ENCODE measurements around the gene TRAPPC3L. TPM values are rescaled to one million over a fixed set of nuclear protein-coding genes. Genes with fewer than 3 reads are reported as not detected.

Gene TRAPPC3L
- not detected in 2 replicates for polyA plus RNA-seq (2013)

DNA sequence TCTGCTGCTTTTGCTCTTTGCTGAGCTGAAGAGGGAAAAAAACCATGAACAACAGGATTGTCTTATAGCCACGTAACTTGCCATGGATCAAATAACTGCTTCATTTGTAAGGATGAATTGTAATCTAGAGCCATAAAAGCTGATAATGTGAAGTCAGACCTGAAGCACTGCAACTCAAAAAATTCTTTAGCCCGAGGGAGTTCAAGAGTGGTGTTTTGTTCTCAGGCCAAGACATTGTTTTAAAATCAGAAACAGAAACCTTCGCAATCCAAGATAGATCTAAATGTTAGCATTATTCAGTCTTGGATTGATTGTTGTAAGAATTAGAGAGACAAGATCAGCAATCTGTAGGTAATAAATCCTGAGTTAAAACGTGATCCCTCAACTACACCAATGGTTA lies at the start of gene TRAPPC3L:
Gene TRAPPC3L, minus strand, starts transcription at position 34 of the 400 bp plus-strand sequence. CDS start 170 bp downstream, outside the sequence.
- WGBS (ENCODE audit: extremely low coverage, insufficient coverage, insufficient read length), result no CpG with 5 or more reads among the region's 4 CpGs
- no peaks in the 10 kb centered on the region for H3K9me3 ChIP-seq (ENCODE audit: insufficient read depth, low read depth, low read length)
- no peak for DNase-seq

DNA sequence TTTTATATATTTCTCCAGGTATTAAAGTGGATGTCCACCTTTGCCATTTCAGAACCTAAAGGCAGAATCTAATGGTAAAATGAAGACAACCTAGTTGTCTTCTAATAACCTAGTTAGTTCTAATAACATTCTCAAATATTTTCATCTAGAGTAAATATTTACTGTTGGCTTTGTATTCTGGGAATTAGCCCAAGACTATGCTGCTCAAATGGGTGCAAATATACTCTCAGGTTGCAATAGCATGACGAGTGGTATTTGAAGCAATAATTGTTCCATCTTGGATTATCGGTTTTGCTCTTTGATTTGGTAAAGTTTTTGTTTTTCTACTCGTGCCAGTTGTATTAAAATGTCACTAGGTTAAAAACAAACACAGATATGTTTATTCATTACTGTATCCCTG lies 49.8 kb upstream of the TRAPPC3L start:
- no peak overlapping the region for H3K18ac ChIP-seq (ENCODE audit: low read length)
- no peak overlapping the region for H3K14ac ChIP-seq (ENCODE audit: low read length)

More for the DNA sequence above, at the start of gene TRAPPC3L:
- Histone ChIP-seq H3K27ac (ENCODE audit: low read depth, low read length) (no peak within 1 kb of the TSS), H3K79me2 (ENCODE audit: control insufficient read depth, insufficient read depth, low read length, poor library complexity) (no peaks in the 10 kb centered on the region), H3K79me1 (ENCODE audit: low read length) (no peaks in the 10 kb centered on the region), H3K9ac (ENCODE audit: low read length) (no peak within 1 kb of the TSS), H2AK5ac (ENCODE audit: low read length) (no peak within 1 kb of the TSS), H4K91ac (ENCODE audit: low read depth, low read length) (no peak within 1 kb of the TSS), H2BK12ac (ENCODE audit: low read length) (no peak within 1 kb of the TSS), H3K27me3 (ENCODE audit: insufficient read depth, low read length) (no peaks in the 10 kb centered on the region), H3K14ac (ENCODE audit: low read length) (no peak within 1 kb of the TSS), H3K18ac (ENCODE audit: low read length) (no peak within 1 kb of the TSS), H3K4me1 (ENCODE audit: control insufficient read depth in 1 of 2, insufficient read depth in 2 of 2, low read length in 2 of 2) (no peaks in the 10 kb centered on the region), H3K4me3 (ENCODE audit: low read depth, low read length) (no peak within 1 kb of the TSS), H3K36me3 (ENCODE audit: control insufficient read depth in 1 of 2, insufficient read depth in 2 of 2, low read length in 2 of 2) (no peaks in the 10 kb centered on the region), H4K8ac (ENCODE audit: low read depth, low read length) (no peak within 1 kb of the TSS), H3K23ac (ENCODE audit: low read length) (no peak within 1 kb of the TSS), H3K4ac (ENCODE audit: low read depth, low read length) (no peak within 1 kb of the TSS), H2BK5ac (ENCODE audit: low read depth, low read length, poor library complexity) (no peak within 1 kb of the TSS), H3K4me2 (ENCODE audit: low read length) (no peak within 1 kb of the TSS), H4K12ac (ENCODE audit: low read depth, low read length) (no peak within 1 kb of the TSS), H2BK120ac (ENCODE audit: insufficient read depth, low read length, poor library complexity) (no peak within 1 kb of the TSS), H2AFZ (ENCODE audit: insufficient read depth, low read length, poor library complexity) (no peak within 1 kb of the TSS)

GRCh38 chr6:116586738-116587137 lies 41.3 kb upstream of the TRAPPC3L start:
- Histone ChIP-seq H3K4me3 (ENCODE audit: low read depth, low read length) (no peak overlapping the region), H3K27ac (ENCODE audit: low read depth, low read length) (no peak overlapping the region), H3K18ac (ENCODE audit: low read length) (no peak overlapping the region), H3K23ac (ENCODE audit: low read length) (no peak overlapping the region), H3K4me2 (ENCODE audit: low read length) (no peak overlapping the region), H2AFZ (ENCODE audit: insufficient read depth, low read length, poor library complexity) (no peak overlapping the region), H2BK120ac (ENCODE audit: insufficient read depth, low read length, poor library complexity) (no peak overlapping the region), H2AK5ac (ENCODE audit: low read length) (no peak overlapping the region), H3K4ac (ENCODE audit: low read depth, low read length) (no peak overlapping the region), H4K91ac (ENCODE audit: low read depth, low read length) (no peak overlapping the region), H3K27me3 (ENCODE audit: insufficient read depth, low read length) (no peaks in the 10 kb centered on the region), H3K9ac (ENCODE audit: low read length) (no peak overlapping the region), H3K4me1 (ENCODE audit: control insufficient read depth in 1 of 2, insufficient read depth in 2 of 2, low read length in 2 of 2) (no peaks in the 10 kb centered on the region), H3K14ac (ENCODE audit: low read length) (no peak overlapping the region), H2BK5ac (ENCODE audit: low read depth, low read length, poor library complexity) (no peak overlapping the region), H4K12ac (ENCODE audit: low read depth, low read length) (no peak overlapping the region), H3K36me3 (ENCODE audit: control insufficient read depth in 1 of 2, insufficient read depth in 2 of 2, low read length in 2 of 2) (peaks cover 2 to 8% of the 10 kb centered on the region in 2 experiments), H4K8ac (ENCODE audit: low read depth, low read length) (no peak overlapping the region), H3K9me3 (ENCODE audit: insufficient read depth, low read depth, low read length) (no peaks in the 10 kb centered on the region), H2BK12ac (ENCODE audit: low read length) (no peak overlapping the region), H3K79me2 (ENCODE audit: control insufficient read depth, insufficient read depth, low read length, poor library complexity) (no peaks in the 10 kb centered on the region), H3K79me1 (ENCODE audit: low read length) (no peaks in the 10 kb centered on the region)
- DNase-seq, result no peak
- WGBS (ENCODE audit: extremely low coverage, insufficient coverage, insufficient read length), result no CpG with 5 or more reads among the region's 2 CpGs

More for the DNA sequence above, 49.8 kb upstream of the TRAPPC3L start:
- H2AFZ ChIP-seq (ENCODE audit: insufficient read depth, low read length, poor library complexity), result no peak overlapping the region
- no peak overlapping the region for H2BK12ac ChIP-seq (ENCODE audit: low read length)
- no peak overlapping the region for H3K23ac ChIP-seq (ENCODE audit: low read length)
- no peak overlapping the region for H2BK120ac ChIP-seq (ENCODE audit: insufficient read depth, low read length, poor library complexity)
- no peak overlapping the region for H4K12ac ChIP-seq (ENCODE audit: low read depth, low read length)
- no peak overlapping the region for H3K4ac ChIP-seq (ENCODE audit: low read depth, low read length)
- WGBS (ENCODE audit: extremely low coverage, insufficient coverage, insufficient read length), result no CpG with 5 or more reads among the region's 3 CpGs
- H3K36me3 ChIP-seq (ENCODE audit: control insufficient read depth in 1 of 2, insufficient read depth in 2 of 2, low read length in 2 of 2), result peaks cover 7 to 9% of the 10 kb centered on the region in 2 experiments
- H3K27me3 ChIP-seq (ENCODE audit: insufficient read depth, low read length), result no peaks in the 10 kb centered on the region
- H3K79me2 ChIP-seq (ENCODE audit: control insufficient read depth, insufficient read depth, low read length, poor library complexity), result no peaks in the 10 kb centered on the region
- no peaks in the 10 kb centered on the region for H3K4me1 ChIP-seq (ENCODE audit: control insufficient read depth in 1 of 2, insufficient read depth in 2 of 2, low read length in 2 of 2)
- H3K9me3 ChIP-seq (ENCODE audit: insufficient read depth, low read depth, low read length), result no peaks in the 10 kb centered on the region
- no peak for DNase-seq
- H4K8ac ChIP-seq (ENCODE audit: low read depth, low read length), result no peak overlapping the region
- no peak overlapping the region for H3K4me3 ChIP-seq (ENCODE audit: low read depth, low read length)
- H3K79me1 ChIP-seq (ENCODE audit: low read length), result no peaks in the 10 kb centered on the region
- no peak overlapping the region for H3K27ac ChIP-seq (ENCODE audit: low read depth, low read length)
- no peak overlapping the region for H2BK5ac ChIP-seq (ENCODE audit: low read depth, low read length, poor library complexity)
- H3K4me2 ChIP-seq (ENCODE audit: low read length), result no peak overlapping the region
- no peak overlapping the region for H4K91ac ChIP-seq (ENCODE audit: low read depth, low read length)
- H2AK5ac ChIP-seq (ENCODE audit: low read length), result no peak overlapping the region
- H3K9ac ChIP-seq (ENCODE audit: low read length), result no peak overlapping the region

- Histone ChIP-seq H4K8ac (ENCODE audit: low read depth, low read length) (no peak overlapping the region), H2BK120ac (ENCODE audit: insufficient read depth, low read length, poor library complexity) (no peak overlapping the region), H2BK12ac (ENCODE audit: low read length) (no peak overlapping the region), H3K4me3 (ENCODE audit: low read depth, low read length) (no peak overlapping the region), H2BK5ac (ENCODE audit: low read depth, low read length, poor library complexity) (no peak overlapping the region), H3K36me3 (ENCODE audit: control insufficient read depth in 1 of 2, insufficient read depth in 2 of 2, low read length in 2 of 2) (peaks cover 2 to 4% of the 10 kb centered on the region in 2 experiments), H2AK5ac (ENCODE audit: low read length) (no peak overlapping the region), H3K4ac (ENCODE audit: low read depth, low read length) (no peak overlapping the region), H3K4me2 (ENCODE audit: low read length) (no peak overlapping the region), H3K79me1 (ENCODE audit: low read length) (no peaks in the 10 kb centered on the region), H3K79me2 (ENCODE audit: control insufficient read depth, insufficient read depth, low read length, poor library complexity) (no peaks in the 10 kb centered on the region), H3K18ac (ENCODE audit: low read length) (no peak overlapping the region), H3K27me3 (ENCODE audit: insufficient read depth, low read length) (no peaks in the 10 kb centered on the region), H3K23ac (ENCODE audit: low read length) (no peak overlapping the region), H3K14ac (ENCODE audit: low read length) (no peak overlapping the region), H2AFZ (ENCODE audit: insufficient read depth, low read length, poor library complexity) (no peak overlapping the region), H4K91ac (ENCODE audit: low read depth, low read length) (no peak overlapping the region), H3K9ac (ENCODE audit: low read length) (no peak overlapping the region), H3K9me3 (ENCODE audit: insufficient read depth, low read depth, low read length) (no peaks in the 10 kb centered on the region), H3K27ac (ENCODE audit: low read depth, low read length) (no peak overlapping the region), H3K4me1 (ENCODE audit: control insufficient read depth in 1 of 2, insufficient read depth in 2 of 2, low read length in 2 of 2) (no peaks in the 10 kb centered on the region), H4K12ac (ENCODE audit: low read depth, low read length) (no peak overlapping the region)
- no peak for DNase-seq
Observed at GRCh38 chr6:116586276-116586675, 40.8 kb upstream of the TRAPPC3L start.
